HFF-Myc (cell line): ENCODE data around the gene TMEM43.

Source experiments
- DNase-seq: peaks from one replicate; pipeline ENCODE4 v3.0.0-alpha.2; 2011; ENCODE audit warnings: low read depth; ENCODE audit errors: extremely low read depth
- H3K4me3 ChIP-seq: replicated peaks from 2 replicates; pipeline ENCODE4 v1.5.1; 2011; ENCODE audit warnings: low read depth, mild to moderate bottlenecking, control low read depth, low read length
- TF ChIP-seq, protein P1 (sequence below): IDR thresholded peaks from 2 replicates; pipeline ENCODE4 v1.5.1; 2012; ENCODE audit warnings: mild to moderate bottlenecking, low read depth, low read length, control low read depth; ENCODE audit errors: missing control alignments

Gene TMEM43

DNA sequence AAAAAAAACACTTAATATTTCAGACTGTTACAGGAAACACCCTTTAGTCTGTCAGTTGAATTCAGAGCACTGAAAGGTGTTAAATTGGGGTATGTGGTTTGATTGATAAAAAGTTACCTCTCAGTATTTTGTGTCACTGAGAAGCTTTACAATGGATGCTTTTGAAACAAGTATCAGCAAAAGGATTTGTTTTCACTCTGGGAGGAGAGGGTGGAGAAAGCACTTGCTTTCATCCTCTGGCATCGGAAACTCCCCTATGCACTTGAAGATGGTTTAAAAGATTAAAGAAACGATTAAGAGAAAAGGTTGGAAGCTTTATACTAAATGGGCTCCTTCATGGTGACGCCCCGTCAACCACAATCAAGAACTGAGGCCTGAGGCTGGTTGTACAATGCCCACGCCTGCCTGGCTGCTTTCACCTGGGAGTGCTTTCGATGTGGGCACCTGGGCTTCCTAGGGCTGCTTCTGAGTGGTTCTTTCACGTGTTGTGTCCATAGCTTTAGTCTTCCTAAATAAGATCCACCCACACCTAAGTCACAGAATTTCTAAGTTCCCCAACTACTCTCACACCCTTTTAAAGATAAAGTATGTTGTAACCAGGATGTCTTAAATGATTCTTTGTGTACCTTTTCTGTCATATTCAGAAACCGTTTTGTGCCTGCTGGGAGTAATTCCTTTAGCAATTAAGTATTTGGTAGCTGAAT is 17.9 kb downstream of the TMEM43 start:
- no peak for DNase-seq
- no peak overlapping the region for H3K4me3 ChIP-seq
- TF ChIP-seq, protein P1, sequence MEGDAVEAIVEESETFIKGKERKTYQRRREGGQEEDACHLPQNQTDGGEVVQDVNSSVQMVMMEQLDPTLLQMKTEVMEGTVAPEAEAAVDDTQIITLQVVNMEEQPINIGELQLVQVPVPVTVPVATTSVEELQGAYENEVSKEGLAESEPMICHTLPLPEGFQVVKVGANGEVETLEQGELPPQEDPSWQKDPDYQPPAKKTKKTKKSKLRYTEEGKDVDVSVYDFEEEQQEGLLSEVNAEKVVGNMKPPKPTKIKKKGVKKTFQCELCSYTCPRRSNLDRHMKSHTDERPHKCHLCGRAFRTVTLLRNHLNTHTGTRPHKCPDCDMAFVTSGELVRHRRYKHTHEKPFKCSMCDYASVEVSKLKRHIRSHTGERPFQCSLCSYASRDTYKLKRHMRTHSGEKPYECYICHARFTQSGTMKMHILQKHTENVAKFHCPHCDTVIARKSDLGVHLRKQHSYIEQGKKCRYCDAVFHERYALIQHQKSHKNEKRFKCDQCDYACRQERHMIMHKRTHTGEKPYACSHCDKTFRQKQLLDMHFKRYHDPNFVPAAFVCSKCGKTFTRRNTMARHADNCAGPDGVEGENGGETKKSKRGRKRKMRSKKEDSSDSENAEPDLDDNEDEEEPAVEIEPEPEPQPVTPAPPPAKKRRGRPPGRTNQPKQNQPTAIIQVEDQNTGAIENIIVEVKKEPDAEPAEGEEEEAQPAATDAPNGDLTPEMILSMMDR = no peak

DNA sequence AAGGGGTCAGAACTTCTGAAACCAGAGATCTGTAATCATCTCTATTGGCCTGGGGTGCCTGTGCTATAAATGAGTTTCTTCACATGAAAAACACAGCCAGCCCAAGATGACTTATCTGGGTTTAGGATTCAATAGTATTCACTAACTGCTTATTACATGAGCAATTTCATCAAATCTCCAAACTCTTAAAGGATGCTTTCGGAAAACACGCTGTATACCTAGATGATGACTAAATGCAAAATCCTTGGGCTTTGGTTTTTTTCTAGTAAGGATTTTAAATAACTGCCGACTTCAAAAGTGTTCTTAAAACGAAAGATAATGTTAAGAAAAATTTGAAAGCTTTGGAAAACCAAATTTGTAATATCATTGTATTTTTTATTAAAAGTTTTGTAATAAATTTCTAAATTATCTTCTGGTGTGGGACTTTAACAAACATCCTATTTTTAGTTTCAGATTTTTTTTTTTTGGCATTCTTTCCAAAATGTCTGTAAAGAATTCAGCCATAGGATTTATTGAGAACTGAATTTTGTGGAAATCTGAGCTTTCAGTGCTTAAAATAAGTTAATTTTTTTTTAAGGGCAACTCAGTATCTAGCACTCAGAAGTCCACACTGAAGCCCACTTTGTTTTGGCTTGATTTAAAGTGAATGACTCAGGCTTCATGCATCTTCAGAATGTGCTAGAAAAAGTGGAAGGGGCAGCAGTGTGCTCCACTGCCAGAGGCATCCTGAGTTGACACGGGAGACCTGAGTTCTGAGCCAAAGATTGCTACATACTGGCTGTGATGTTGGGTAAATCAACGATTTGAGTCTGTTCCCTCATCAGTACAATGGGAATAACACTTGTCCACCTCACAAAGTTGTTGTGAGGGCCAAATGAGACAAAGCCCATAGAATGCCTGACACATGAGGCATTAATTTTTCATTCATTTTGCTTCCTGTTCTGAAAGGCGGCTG is 18.7 kb downstream of the TMEM43 start:
- DNase-seq = peak; percentile 81
- no peak overlapping the region for H3K4me3 ChIP-seq
- TF ChIP-seq, protein P1 = no peak

DNA sequence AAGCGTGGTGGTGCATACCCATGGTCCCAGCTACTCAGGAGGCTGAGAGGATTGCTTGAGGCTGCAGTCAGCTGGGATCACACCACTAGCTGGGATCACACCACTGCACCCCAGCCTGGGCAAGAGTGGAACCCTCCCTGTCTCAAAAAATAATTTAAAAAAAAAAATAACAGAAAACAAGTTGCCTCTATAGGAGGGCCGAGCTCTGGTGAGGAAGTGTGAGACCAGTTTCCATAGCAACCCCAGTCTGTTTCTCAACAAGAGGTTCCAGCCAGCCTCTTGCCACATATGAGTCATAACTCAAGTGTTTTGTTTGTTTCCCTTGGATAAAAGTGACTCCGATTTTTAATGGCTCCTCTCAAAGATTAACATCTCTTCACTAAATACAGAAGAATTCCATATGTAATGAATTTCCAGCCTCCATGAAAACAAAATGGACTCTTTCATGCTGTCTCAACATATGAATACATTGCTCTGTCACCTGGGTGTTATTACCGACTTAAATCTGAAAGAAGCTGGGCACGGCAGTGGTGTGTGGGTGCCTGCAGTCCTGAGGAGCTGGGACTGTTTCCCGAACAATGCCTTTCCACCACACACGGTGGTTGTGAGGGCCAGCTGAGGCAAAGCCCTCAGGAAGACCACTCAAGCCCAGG is 19.7 kb downstream of the TMEM43 start:
- TF ChIP-seq, protein P1 = no peak
- no peak overlapping the region; the same call in none of the 2 replicates for H3K4me3 ChIP-seq
- peak; percentile 100 for DNase-seq

DNA sequence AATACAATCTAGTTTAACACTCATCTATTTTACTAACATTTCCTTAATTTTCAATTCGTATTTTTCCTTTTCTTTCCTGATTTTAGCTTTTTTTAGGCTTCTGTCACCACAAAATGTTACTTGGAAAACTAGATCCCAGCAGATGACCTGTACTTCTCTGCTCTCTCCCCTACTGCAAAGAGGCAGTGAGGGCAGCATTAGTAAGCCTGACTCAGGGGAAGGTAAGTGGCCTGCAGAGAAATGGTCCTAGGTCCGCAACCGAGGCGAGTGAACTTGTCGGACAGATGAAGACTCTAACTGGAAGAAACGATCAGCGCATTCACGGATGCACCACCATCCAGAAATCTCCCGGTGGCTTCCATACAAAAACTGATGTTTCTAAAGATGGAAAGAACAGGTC is 20.4 kb downstream of the TMEM43 start:
- no peak overlapping the region; the same call in 1 of the 2 replicates for H3K4me3 ChIP-seq
- TF ChIP-seq, protein P1 = no peak
- no peak for DNase-seq

DNA sequence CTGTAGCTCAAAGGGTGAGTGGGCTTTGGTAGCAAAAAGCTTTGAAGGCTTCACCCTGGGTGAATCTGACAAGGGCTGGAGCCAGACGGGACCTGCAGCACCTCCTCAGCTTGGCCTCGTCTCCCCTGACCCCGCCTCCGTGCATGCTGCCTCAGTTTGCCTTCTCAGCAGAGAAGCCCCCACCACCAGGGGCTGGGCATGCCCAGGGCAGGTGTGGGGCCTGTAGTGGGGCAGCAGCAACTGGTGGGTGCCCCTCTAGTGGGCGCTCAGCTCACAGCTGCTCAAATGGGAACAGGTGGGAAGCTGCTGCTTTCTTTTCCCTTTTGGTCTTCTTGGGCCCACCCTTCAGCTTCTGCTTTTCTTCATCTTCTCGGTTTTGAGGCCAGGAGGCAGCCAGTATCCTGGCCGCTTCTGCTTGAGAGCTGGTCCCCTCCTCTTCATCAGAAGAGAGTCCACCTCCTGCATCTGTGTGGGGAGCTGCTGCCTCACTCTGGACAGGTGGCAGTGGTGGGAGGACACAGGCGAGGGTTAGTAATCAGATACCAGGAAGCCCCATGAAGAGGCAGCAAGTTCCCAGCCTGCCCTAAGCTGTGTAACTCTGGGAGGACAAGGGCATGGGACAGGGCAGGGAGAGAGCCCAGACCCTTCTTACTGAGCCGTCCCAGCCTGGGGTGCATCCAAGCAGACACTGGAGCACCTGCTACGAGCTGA is 21.0 kb downstream of the TMEM43 start:
- TF ChIP-seq, protein P1 = no peak
- no peak overlapping the region for H3K4me3 ChIP-seq
- no peak for DNase-seq
